HepG2 (cell line): ENCODE results near the gene ETFA. TPM values are rescaled to one million over a fixed set of nuclear protein-coding genes. Genes with fewer than 3 reads are reported as not detected.

Experiments used
- ATF2 ChIP-seq: sonication (generic); formaldehyde crosslinking; IDR thresholded peaks from 2 replicates; pipeline ENCODE4 v1.4.0; 2020; ENCODE audit warnings: missing genetic modification reagents
- GABPB1 ChIP-seq: IDR thresholded peaks from 2 replicates; pipeline ENCODE4 v1.6.1; 2016; ENCODE audit warnings: mild to moderate bottlenecking, missing genetic modification reagents, moderate library complexity, missing compliant biosample characterization
- HNF1B ChIP-seq: sonication (generic); formaldehyde crosslinking; IDR thresholded peaks from 2 replicates; pipeline ENCODE4 v1.5.1; 2020; ENCODE audit warnings: mild to moderate bottlenecking, moderate library complexity, missing genetic modification reagents
- POLR2A ChIP-seq, 2 experiments: IDR thresholded peaks; 2 replicates each; pipeline ENCODE4 v1.6.1; 2011; ENCODE audit warnings: low read depth in 2 of 2, low read length in 2 of 2, mild to moderate bottlenecking in 1 of 2, moderate library complexity in 1 of 2; ENCODE audit not compliant: insufficient read depth in 1 of 2
- TFDP1 ChIP-seq: IDR thresholded peaks from 2 replicates; pipeline ENCODE4 v1.6.1; 2016; ENCODE audit warnings: missing compliant biosample characterization, missing genetic modification reagents, borderline replicate concordance
- TOPORS ChIP-seq: sonication (generic); formaldehyde crosslinking; IDR thresholded peaks from 2 replicates; pipeline ENCODE4 v1.8.0; 2023; ENCODE audit warnings: mild to moderate bottlenecking, missing genetic modification reagents
- ZFY ChIP-seq: sonication (generic); formaldehyde crosslinking; IDR thresholded peaks from 2 replicates; pipeline ENCODE4 v1.4.0; 2020; ENCODE audit warnings: missing genetic modification reagents
- ZNF101 ChIP-seq: sonication (generic); formaldehyde crosslinking; IDR thresholded peaks from 2 replicates; pipeline ENCODE4 v1.4.0; 2020; ENCODE audit warnings: mild to moderate bottlenecking, low read depth, missing genetic modification reagents, borderline replicate concordance
- ZNF687 ChIP-seq: sonication (generic); formaldehyde crosslinking; IDR thresholded peaks from 2 replicates; pipeline ENCODE4 v1.5.1; 2020; ENCODE audit warnings: mild to moderate bottlenecking, missing genetic modification reagents, moderate library complexity
- polyA plus RNA-seq, 8 experiments: library from polyadenylated mRNA; depleted of rRNA in 3 of 8; stranded (reverse) in 7 of 8; unstranded in 1 of 8; fragments of >200 nt; fragmentation: Illumina TruSeq in 4 of 8; extraction: Trizol in 4 of 8; gene quantifications; 2 replicates each; pipeline versions ENCODE4 v1.2.1 to v1.2.3, GENCODE V29; 2011 to 2016; ENCODE audit warnings: low read depth in 4 of 8, missing spikeins in 1 of 8, mixed read lengths in 1 of 8; ENCODE audit not compliant: insufficient read depth in 1 of 8
- total RNA-seq, 5 experiments: library from RNA; depleted of rRNA; stranded (reverse); fragments of >200 nt; fragmentation: Illumina TruSeq; extraction: Trizol; gene quantifications; 2 replicates each; pipeline ENCODE4 v1.2.3, GENCODE V29; 2016; ENCODE audit warnings: low read depth in 1 of 5

ETFA gene
- total and polyA plus RNA-seq, 2 of the 13 experiments (the other 11 are each of a cell fraction or from before 2014, with no cell fraction given): 291 to 396 TPM

GRCh38 chr15:76346669-76347481 lies 35.6 kb upstream of the ETFA start (continued):
- TF ChIP-seq ATF2 (no peak), ZNF101 (0 out of 2 replicates have a peak, but pooled peaks have one; percentile 38), ZNF687 (CRISPR knock-in tag) (peak; percentile 67; the same call in 1 of the 2 replicates), ZFY (CRISPR knock-in tag) (peak; percentile 51; the same call in 1 of the 2 replicates), GABPB1 (CRISPR knock-in tag) (0 out of 2 replicates have a peak, but pooled peaks have one; percentile 27), HNF1B (CRISPR knock-in tag) (0 out of 2 replicates have a peak, but pooled peaks have one; percentile 1), TFDP1 (CRISPR knock-in tag) (0 out of 2 replicates have a peak, but pooled peaks have one; percentile 17), TOPORS (no peak), POLR2A (IDR thresholded peaks at IDR 0.05; ENCODE audit: insufficient read depth in 1 of 2, low read depth in 2 of 2, low read length in 2 of 2) (0 out of 4 replicates have a peak, but pooled peaks of 1 of the 2 experiments have one; percentile 1)
